OCI-LY7 (cell line): ENCODE measurements around the gene NFATC2.

Experiments used
- EZH2phosphoT487 ChIP-seq: fragments of 200-600 bp; sonication (generic); IDR thresholded peaks from 2 replicates; pipeline ENCODE4 v1.6.1; 2018; ENCODE audit warnings: low read depth, borderline replicate concordance, mild to moderate bottlenecking, mixed run types, antibody characterized with exemption, low read length, moderate library complexity, mixed read lengths
- TF ChIP-seq, protein P1 (sequence below): fragments of 200-600 bp; sonication (generic); conservative IDR thresholded peaks from 2 replicates; pipeline ENCODE4 v1.5.1; 2014; ENCODE audit warnings: mild to moderate bottlenecking, antibody characterized with exemption, low read length, moderate library complexity, mixed read lengths

DNA sequence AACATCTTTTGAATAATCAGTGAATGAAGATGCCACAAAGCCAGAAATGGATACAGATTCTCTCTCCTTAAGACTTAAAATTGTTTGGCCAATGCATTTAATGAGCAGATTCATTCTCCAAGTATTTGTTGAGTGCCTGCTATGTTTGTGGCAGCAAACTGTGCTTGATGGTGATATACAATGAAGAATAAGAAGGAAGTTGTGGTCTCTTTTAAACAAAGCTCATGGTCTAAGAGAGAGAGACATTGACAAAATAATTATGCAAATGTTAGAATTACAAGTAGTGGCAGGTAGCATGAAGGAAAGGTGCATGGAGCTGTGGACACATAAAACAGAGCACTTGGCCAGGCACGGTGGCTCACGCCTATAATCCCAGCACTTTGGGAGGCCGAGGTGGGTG lies 28.3 kb downstream of the NFATC2 start:
- TF ChIP-seq, protein P1, sequence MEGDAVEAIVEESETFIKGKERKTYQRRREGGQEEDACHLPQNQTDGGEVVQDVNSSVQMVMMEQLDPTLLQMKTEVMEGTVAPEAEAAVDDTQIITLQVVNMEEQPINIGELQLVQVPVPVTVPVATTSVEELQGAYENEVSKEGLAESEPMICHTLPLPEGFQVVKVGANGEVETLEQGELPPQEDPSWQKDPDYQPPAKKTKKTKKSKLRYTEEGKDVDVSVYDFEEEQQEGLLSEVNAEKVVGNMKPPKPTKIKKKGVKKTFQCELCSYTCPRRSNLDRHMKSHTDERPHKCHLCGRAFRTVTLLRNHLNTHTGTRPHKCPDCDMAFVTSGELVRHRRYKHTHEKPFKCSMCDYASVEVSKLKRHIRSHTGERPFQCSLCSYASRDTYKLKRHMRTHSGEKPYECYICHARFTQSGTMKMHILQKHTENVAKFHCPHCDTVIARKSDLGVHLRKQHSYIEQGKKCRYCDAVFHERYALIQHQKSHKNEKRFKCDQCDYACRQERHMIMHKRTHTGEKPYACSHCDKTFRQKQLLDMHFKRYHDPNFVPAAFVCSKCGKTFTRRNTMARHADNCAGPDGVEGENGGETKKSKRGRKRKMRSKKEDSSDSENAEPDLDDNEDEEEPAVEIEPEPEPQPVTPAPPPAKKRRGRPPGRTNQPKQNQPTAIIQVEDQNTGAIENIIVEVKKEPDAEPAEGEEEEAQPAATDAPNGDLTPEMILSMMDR, result no peak
- no peak for TF ChIP-seq EZH2phosphoT487
